ENCODE results near the gene PDE4DIP.
"Not testable (repeated sequence)": the region's sequence is repeated elsewhere in the genome, so short reads cannot be mapped to it uniquely, and the experiment has no call there.

The PDE4DIP gene

DNA sequence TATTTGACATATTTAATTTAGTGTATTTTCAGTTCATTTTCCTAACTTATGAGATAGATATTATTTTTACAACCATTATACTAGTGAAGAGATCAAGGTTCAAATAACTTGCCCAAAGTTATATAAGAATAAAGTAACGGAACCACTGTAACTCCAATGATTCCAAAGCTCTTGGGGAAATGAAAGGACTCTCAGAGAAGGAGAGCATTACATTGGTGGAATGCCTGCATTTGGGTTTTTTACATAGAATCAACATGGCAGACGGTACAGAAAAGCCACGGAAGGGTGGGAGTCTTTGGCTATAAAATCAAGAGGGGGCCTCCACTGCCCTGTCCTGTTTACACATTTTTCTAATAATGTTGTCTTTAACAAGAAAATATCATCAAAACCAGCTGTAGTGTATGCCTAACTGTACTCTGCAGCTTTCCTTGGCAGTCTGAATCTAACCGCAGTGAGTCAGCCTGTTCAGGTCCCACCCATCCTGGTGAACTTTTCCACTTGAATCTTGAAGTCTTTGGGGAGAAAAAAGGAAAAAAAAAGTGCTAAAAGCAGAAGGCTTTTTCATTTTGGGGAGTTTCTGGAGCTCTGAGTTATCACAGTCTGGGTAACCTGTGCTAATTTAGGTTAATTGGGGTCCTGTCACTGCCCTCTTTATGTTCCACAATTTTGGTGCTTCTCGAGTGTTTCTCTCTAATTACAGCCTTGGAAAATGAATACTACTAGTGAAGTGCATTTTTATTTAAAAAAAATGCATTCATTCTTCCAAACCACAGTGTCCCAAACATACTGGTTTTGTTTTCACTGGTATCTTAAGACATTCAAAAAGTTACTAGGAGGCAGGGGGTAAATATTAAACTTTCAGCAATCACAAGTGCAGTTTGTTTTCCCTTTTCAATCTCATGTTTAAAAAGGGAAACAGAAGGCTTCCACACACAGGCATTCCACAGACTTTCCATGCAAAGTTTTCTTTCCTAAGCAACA is 30.5 kb downstream of the PDE4DIP start:
- DNase-seq, result not testable (repeated sequence)

DNA sequence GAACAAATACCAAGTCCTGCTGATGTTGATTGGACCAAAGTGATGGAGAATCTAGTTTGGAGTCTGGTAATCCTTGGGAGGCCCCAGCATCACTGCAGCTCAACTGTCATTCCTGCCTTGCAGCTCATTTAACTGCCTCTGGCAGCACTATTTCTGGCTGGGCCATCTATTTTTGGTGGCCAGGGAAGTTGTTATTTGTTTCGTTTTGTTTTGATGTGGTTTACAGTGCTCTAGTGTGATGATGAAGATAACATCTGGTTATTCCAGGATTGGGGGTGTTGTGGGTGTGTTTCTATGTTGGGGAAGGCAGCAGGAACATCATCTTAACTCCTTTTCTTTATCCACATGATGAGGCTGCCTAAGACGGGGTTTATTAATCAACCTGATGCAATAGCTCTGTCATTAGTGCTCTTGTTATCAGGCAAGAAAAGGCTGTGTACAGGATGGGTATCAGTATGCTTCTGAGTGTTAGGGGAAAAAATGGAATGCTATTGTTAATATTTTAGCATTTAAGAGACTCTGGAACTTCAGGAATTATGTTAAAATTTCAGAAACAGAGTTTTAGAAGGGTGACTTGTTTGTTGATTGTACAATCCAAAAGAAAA is 35.7 kb downstream of the PDE4DIP start:
- DNase-seq, result not testable (repeated sequence)

DNA sequence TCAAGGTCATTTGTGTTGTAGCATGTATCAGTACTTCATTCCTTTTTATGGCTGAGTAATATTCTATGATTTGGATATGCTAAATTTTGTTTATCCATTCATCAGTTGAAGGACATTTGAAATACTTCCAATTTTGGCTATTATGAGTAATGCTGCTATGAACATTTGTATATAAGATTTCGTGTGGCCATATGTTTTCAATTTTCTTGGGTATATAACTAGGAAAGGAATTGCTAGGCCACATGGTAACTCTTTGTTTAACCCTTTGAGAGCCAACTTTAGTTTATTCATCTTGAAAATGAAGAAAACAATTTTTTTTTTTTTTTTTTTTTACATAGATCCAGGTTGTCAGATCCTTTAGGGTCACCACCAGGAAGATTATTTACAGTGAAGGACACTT is 37.0 kb downstream of the PDE4DIP start:
- not testable (repeated sequence) for DNase-seq

DNA sequence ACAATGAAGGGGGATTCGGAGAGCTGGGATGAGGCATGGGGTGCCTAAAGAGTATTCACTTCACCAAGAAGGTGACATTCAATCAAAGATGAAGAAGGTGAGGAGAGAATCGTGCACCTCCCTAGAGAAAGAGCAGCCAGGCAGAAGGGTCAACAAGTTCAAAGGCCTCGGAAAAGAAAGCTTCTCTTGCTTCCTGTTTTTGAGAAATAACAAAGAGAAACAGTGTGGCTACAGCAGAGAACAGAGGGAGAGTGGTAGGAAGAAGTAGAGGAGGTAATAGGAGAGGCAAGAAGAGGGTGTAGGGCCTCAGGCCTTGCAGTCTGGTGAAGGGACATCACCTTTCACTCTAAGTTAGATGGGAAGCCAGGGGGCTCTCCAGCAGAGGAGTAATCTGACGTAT is 41.0 kb downstream of the PDE4DIP start:
- not testable (repeated sequence) for DNase-seq

DNA sequence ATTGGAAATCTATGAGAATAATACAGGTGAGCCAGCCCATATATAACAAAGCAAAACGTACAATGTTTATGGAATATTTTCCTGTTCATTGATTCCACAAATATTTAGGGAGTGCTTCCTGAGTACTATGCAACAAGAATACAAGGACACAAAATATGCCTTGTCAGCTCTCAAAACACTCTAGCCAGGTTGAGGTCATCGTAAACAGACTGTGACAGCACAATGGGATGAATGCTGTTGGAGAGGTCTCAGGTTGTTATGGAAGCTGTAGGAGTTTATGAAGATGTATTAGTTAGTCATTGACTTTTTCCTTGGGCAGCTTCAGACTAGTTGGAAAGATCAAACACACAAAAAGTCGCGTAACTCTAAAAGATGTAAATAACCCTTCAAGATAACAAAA is 42.1 kb downstream of the PDE4DIP start:
- not testable (repeated sequence) for DNase-seq

DNA sequence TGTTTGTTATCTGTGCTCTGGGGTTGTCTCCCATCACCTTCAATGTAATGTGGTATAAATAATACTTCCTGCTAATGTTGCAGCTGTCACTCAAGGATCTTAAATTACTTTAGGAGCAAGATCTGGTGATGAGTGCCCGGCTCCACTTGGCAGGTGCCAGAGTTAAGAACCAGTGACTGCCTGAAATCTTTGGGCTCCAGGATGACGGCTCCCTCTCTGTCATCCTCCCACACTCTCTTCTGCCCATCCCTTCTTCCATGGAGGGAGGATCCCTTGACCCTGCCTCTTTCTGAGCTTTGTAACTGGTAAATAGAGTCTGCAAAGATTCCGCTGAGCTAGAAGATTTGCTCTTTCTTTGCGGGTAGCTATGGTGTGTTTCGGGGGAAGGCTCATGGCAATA is 44.4 kb downstream of the PDE4DIP start:
- not testable (repeated sequence) for DNase-seq

DNA sequence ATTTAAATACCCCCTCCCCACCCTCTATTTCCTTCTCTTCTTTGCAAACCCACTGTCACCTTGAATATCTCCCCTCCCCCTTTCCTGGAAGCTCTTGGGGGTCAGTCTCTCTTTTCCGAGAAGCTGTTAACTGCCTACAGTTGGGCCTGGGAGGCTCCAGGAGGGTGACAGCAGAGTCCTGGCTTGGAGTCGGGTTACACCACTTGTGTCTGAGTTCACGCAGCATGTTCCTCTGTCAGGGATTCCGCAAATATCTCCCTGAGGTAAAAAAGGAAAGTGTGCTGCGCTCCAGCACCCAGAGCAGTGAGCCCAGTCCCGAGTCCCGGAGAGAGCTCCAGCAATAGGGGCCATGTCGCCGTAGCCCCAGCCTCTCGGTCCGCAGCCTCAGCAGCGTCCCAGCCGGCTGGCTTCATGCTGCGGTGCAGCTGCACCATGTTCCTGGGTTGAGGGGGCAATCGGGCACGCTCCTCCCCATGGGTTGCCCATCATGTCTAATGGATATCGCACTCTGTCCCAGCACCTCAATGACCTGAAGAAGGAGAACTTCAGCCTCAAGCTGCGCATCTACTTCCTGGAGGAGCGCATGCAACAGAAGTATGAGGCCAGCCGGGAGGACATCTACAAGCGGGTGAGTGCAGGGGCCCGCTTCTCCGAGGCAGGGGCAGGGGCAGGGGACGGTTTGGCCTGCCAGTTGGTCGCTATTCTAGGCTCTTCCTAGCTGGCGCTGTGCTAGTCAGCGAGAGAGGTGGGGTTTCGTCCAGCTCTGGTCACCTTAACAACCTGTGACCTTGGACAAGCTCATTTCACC is 45.2 kb downstream of the PDE4DIP start:
- not testable (repeated sequence) for DNase-seq

DNA sequence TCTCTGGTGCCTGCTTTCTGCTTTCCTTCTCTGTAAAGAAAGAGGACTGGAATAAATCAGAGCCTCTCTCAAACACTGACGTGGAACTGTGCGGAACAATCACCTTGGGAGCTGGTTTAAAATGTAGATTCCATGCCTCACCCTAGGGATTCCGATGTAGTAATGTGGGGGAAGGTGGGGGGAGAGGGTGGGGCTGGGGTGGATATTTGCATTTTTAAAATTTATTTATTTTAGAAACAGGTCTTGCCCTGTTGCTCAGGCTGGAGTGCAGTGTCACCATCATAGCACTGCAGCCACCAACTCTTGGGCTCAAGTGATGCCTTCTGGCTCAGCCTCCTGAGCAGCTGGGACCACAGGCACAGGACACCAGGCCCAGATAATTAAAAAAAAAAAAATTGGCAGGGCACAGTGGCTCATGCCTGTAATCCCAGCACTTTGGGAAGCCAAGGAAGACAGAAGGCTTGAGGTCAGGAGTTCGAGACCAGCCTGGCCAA is 45.9 kb downstream of the PDE4DIP start:
- not testable (repeated sequence) for DNase-seq

DNA sequence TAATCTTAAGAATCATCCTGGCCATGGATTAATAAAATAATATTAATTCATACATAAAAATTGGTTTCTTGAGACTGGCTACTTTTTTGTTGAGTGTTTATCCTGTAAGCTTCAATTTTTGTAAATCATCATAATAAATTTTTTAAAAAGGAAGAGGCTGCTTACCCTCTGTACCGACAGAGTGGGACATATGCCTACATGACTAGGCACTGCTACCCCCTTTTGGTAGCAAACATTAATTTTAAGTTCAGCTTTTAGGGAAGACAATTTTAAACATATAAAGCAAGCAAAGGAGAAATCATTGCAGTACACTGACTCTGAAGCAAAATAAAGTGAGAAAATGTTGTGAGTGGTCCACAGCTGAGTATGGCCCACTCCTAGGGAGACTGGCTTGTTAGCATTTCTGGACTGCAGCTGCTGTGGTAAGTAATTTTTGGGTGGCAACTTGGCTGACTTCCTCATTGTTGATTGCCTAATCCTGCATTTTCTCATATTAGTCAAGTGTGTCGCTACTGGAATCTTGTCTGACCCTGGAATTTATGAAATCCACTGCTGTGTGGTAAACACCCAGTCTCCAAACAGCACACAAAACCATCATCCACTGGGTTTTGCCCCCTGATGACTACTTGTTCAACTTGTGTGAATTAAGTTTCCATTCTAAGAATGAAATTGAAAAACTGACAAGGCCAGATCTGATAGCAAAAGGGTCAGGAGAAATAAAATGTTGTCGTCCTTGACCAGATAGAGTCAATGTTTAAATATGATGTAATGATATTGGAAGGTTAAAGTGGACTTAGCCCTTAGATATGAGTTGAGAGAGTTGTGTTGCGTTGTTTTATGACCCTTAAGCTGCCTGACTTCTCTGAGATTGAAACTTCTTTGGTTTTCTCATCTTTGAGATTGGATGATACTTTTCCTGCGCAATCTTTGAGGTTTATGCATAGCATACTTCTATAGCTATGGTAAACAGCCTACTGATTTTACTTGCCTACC is 50.4 kb downstream of the PDE4DIP start:
- DNase-seq, result not testable (repeated sequence)

DNA sequence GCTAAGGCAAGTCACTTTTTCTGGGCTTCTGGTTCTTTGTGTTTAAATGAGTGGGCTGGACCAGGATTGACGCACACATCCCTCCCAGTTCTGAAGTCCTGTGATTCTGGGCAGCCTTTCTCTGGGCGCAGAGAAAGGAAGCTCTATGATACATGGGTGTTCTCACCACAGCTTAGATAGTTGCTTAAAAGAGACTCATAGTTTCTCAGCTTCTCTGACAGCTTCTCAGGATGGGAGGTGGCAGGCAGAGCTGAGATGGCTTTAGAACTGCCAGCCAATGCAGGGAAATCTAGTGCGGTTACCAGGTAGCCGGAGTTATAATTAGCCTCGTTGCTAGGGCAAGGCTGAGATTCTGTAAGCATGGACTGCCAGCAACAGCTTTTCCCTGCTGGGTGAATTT is 55.8 kb downstream of the PDE4DIP start:
- DNase-seq, result not testable (repeated sequence)

DNA sequence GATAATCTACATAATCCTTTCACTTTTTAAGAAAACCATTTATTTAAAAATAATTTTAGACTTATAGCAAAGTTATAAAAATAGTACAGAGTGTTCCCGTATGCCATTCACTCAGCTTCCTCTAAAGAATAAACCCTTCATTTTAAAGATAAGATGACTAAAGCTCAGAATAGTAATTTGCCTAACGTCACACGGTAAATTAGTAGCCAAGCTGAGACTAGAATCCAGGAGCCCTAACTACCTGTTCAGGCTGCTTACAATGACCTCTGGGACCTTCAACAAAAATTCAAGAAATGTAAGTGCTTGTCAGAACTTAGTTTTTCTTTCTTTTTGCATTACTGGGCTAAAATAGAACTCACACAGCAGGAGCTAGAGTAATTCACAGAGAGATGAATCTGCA is 56.5 kb downstream of the PDE4DIP start:
- DNase-seq, result not testable (repeated sequence)

DNA sequence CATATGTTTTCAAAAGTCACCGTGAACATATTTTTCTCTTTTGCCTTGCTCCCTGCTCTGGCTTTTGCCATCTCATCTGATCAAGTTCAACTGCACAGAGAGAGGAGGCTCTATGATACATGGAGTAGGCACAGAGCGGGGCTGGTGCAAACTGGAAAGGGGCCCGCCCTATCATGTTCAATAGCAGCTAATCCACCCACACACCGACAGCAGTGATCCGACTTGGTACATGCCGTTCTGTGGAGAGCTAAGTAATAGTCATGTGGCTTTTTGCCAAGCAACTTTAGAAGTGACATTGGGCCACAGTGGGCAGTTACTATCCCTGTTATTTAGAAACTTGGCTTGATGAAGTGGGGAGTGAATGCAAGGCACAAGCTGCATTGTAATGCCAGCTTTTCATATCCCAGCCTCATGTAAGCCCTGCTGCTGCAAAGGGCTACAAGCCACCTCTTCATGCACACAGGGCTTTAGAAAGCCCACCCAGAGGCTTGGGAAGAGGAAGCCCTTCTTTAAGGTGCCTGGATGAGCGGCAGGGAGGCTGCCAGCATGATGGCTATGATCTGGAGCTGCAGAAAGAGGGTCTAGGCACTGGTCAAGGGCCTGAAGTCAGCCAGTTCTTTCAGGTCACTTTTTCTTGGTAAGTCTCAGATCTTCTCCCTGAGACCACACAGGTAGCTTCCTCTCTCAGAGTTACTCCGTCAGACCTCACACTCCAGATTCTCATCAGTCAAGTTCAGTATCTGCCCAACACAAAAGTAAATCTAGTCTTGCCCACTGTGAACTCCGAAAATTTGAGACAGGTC is 57.1 kb downstream of the PDE4DIP start:
- DNase-seq, result not testable (repeated sequence)

DNA sequence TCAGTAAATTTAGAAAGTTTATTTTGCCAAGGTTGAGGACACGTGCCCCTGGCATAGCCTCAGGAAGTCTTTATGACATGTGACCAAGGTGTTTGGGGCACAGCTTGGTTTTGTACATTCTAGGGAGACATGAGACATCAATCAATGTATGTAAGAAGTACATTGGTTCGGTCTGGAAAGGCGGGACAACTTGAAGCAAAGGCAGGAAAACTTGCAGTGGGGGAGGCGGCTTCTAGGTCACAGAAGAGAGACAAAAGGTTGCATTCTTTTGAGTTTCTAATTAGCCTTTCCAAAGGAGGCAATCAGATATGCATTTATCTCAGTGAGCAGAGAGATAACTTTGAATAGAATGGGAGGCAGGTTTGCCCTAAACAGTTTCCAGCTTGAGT is 57.7 kb downstream of the PDE4DIP start:
- DNase-seq, result not testable (repeated sequence)

DNA sequence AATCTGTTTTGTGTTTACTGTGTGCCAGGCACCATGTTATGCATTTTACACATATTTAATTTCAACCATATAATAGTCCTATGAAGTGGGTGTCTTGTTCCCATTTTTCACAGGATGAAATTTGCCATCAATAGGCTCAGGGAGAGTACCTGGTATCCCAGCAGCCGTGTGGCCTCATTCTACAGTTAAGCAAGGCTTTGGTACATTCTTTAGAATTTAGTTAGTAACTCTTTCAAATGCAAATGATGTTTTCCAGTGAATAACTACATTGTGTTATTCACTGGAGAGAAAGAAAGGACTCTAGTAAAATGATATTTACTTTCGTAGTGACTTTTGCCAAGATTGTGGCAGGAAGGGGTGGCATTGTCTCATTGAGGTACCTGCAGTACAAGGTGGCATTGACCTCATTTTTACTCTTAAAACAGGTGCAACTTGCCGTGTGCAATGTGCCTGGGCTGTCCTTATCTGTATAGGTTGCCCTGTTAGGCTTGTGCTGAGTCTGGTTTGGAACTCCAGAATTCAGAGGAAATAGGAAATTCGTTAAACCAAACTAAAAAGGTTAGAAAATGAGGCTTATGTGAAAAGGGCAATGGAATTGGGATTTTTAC is 65.1 kb downstream of the PDE4DIP start:
- DNase-seq, result not testable (repeated sequence)

DNA sequence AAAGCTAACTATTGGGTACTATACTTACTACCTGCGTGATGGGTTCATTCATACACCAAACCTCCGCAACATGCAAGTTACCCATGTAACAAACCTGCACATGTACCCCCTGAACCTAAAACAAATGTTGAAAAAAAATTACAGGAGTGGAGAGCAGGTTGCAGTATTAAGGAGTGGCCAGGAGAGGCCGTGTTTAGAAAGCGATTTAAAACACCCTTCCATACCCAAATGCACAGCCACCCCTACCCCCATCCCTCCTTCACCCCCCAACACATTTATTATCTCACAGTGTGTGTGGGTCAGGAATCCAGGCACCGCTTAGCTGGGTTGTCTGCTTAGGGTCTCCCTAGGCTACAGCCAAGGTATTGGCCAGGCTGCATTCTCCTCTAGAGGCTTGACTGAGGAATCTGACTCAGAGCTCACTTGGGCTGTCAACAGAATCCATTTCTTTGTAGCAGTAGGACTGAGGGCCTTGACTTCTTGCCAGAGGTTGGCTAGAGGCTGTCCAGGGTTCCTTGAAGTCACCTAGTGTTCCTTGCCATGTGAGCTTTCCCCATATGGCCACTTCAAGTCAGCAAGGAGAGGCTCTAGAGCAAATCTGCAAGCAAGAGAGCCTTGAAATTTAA is 67.2 kb downstream of the PDE4DIP start:
- not testable (repeated sequence) for DNase-seq

DNA sequence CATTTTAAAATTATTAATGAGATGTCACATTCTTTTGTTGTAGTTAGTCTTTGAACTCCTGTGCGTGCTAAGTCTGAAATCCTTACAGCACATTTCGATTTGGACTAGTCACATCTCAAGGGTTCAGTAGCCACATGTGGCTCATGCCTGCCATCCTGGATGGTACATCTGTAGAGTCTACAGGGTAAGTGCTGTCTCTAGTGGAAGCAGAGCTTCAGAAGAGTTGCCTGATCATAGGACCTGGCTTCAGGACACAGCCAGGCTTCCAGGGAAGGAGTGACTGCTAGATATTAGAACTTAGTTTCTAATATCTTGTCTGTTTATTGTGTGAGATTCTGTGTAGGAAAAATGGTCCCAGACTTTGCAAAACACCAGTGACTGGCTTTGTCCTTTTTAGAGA is 72.0 kb downstream of the PDE4DIP start:
- DNase-seq, result not testable (repeated sequence)

DNA sequence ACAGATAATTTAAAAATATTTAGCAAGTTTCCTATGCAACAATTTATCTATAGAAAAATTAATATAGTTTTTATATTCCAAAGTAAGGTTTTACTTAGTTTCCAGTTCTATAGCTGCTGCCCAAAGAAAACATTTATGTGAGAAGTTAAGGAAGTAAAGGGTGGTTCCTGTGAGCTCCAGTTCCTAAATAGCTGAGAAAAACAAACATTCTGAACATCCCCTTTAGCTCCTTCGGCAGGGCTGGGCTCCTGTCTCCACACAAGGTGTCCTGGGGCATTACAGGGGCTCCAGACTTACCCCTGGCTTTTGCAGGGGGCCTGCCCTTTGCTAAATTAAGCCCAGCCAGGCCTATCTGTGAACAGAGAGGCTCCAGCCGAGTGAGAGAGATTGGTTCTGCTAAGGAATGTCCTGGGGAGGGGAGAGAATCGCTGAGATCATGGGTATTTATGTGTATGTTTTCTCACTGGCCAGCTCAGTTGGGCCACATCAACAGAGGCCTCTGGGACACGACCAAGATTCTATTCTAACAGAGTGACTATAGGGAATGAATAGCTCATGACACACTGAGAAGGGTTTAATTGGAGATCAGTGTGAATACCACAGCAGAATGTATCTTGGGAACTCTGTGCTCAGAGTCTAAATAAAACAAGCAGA is 72.6 kb downstream of the PDE4DIP start:
- DNase-seq, result not testable (repeated sequence)

DNA sequence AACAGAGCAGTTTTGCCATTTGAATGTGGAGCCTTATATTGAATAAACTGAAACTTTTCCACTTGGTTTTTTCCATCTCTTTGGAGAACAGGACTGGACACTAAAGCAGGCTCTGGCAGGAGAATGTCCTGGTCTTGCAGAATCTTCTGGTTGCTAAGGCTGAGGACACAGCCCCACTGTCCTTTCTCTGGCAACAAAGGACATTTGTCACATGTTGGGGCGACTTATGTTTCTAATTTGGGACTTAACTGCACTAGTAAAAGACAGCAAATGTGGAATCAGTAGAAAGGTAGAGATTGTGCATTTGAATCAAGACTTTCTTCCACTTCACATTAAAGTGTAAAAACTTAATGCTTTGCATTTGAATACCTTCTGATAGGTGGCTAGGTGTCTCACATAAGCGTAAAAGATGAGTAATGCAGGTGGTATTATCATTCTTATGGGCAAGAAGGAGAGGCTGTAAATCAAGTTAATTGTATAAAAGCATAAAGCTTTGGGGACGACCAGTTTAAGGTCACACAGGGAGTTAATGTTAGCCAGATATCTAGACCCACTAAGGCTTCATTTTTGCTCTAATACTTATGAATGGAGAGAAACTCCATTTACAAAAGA is 74.7 kb downstream of the PDE4DIP start:
- DNase-seq, result not testable (repeated sequence)

DNA sequence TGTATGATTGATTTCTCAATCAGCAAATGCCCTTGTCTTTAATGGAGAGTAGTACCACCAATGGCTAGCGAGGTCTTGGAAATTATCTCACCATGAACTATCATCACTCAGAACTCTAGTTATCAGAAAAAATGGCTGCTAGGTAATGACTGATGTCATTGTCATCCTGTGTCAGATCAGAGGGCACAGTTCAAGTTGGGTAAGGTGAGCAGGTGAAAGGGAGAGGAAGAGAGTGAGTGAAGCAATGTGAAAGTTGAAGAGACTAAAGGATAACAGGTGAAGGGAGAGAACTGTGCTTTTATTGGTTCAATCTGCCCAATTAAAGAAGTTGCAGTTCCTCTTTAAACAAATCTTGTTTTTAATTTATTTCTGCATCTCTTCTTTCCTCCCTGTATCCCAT is 76.8 kb downstream of the PDE4DIP start:
- DNase-seq, result not testable (repeated sequence)
